DND-41 (cell line): Measurements from ENCODE around the gene LRRC66.

Experiments used
- EZH2 ChIP-seq: IDR thresholded peaks from 3 replicates; pipeline ENCODE4 v1.6.1; 2012; ENCODE audit warnings: borderline replicate concordance, low read depth, mild to moderate bottlenecking, moderate library complexity, low read length, inconsistent platforms; ENCODE audit not compliant: severe bottlenecking
- TF ChIP-seq, protein P1 (sequence below): IDR thresholded peaks from 2 replicates; pipeline ENCODE4 v1.5.1; 2012; ENCODE audit warnings: borderline replicate concordance, low read length, moderate library complexity, mild to moderate bottlenecking; ENCODE audit not compliant: poor library complexity, severe bottlenecking; ENCODE audit errors: extremely low read depth

- no peak for TF ChIP-seq EZH2
- TF ChIP-seq, protein P1, sequence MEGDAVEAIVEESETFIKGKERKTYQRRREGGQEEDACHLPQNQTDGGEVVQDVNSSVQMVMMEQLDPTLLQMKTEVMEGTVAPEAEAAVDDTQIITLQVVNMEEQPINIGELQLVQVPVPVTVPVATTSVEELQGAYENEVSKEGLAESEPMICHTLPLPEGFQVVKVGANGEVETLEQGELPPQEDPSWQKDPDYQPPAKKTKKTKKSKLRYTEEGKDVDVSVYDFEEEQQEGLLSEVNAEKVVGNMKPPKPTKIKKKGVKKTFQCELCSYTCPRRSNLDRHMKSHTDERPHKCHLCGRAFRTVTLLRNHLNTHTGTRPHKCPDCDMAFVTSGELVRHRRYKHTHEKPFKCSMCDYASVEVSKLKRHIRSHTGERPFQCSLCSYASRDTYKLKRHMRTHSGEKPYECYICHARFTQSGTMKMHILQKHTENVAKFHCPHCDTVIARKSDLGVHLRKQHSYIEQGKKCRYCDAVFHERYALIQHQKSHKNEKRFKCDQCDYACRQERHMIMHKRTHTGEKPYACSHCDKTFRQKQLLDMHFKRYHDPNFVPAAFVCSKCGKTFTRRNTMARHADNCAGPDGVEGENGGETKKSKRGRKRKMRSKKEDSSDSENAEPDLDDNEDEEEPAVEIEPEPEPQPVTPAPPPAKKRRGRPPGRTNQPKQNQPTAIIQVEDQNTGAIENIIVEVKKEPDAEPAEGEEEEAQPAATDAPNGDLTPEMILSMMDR: no peak
Observed at GRCh38 chr4:51965862-51966261, 54.3 kb downstream of the LRRC66 start.
